K562 (cell line): ENCODE data around the gene CPT1B. TPM values are rescaled to one million over a fixed set of nuclear protein-coding genes. Genes with fewer than 3 reads are reported as not detected.

ENCODE experiments used
- CAMTA2 ChIP-seq: fragments of 250-450 bp; sonication (Bioruptor Pico); conservative IDR thresholded peaks from 2 replicates; pipeline ENCODE4 v1.5.1; 2022
- CBFA2T2 ChIP-seq: fragments of 450-650 bp; conservative IDR thresholded peaks from 2 replicates; pipeline ENCODE4 v1.6.1; 2017; ENCODE audit warnings: mild to moderate bottlenecking
- DNMT1 ChIP-seq: fragments of 450-650 bp; IDR thresholded peaks from 2 replicates; pipeline ENCODE4 v1.6.1; 2016; ENCODE audit warnings: antibody characterized with exemption, mild to moderate bottlenecking
- EP300 ChIP-seq: IDR thresholded peaks from 2 replicates; pipeline ENCODE4 v1.6.1; 2012; ENCODE audit warnings: low read length, improper control_type of control experiment
- FOXM1 ChIP-seq, 2 experiments: fragments of 450-650 bp in 1 of 2; sonication (generic) in 1 of 2; formaldehyde crosslinking in 1 of 2; IDR thresholded peaks; 2 replicates each; pipeline versions ENCODE4 v1.6.1 to v1.9.0; 2017 to 2022; ENCODE audit warnings: low read depth in 2 of 2, mild to moderate bottlenecking in 2 of 2, missing genetic modification reagents in 1 of 2, moderate library complexity in 1 of 2
- KLF10 ChIP-seq: fragments of 250-450 bp; sonication (Bioruptor Pico); IDR thresholded peaks from 2 replicates; pipeline ENCODE4 v1.6.1; 2021; ENCODE audit warnings: matching md5 sums
- MAX ChIP-seq: sonication (generic); formaldehyde crosslinking; IDR thresholded peaks from 2 replicates; pipeline ENCODE4 v1.9.0; 2022; ENCODE audit warnings: mild to moderate bottlenecking, missing genetic modification reagents
- MBD2 ChIP-seq: sonication (generic); IDR thresholded peaks from 2 replicates; pipeline ENCODE4 v1.6.1; 2016; ENCODE audit warnings: low read depth, borderline replicate concordance
- MTF1 ChIP-seq: fragments of 250-450 bp; sonication (Bioruptor Pico); IDR thresholded peaks from 2 replicates; pipeline ENCODE4 v1.9.0; 2021; ENCODE audit warnings: moderate library complexity, mild to moderate bottlenecking, inconsistent platforms, borderline replicate concordance
- PHTF2 ChIP-seq: fragments of 250-450 bp; sonication (Bioruptor Pico); IDR thresholded peaks from 2 replicates; pipeline ENCODE4 v1.5.0; 2021; ENCODE audit warnings: mild to moderate bottlenecking
- POLR3A ChIP-seq: IDR thresholded peaks from 2 replicates; pipeline ENCODE4 v1.6.1; 2011; ENCODE audit warnings: borderline replicate concordance, mild to moderate bottlenecking, moderate library complexity; ENCODE audit not compliant: insufficient read length, insufficient read depth; ENCODE audit errors: extremely low read depth
- SNIP1 ChIP-seq: fragments of 450-650 bp; IDR thresholded peaks from 2 replicates; pipeline ENCODE4 v1.7.1; 2017; ENCODE audit warnings: low read depth, mild to moderate bottlenecking
- SUPT5H ChIP-seq: fragments of 450-650 bp; IDR thresholded peaks from 2 replicates; pipeline ENCODE4 v1.6.1; 2016
- THRAP3 ChIP-seq: fragments of 450-650 bp; IDR thresholded peaks from 2 replicates; pipeline ENCODE4 v1.6.1; 2016; ENCODE audit warnings: mild to moderate bottlenecking, inconsistent platforms, borderline replicate concordance
- XRCC3 ChIP-seq: fragments of 450-650 bp; IDR thresholded peaks from 2 replicates; pipeline ENCODE4 v1.6.1; 2017; ENCODE audit warnings: mild to moderate bottlenecking, moderate library complexity
- ZFP91 ChIP-seq: sonication (generic); formaldehyde crosslinking; IDR thresholded peaks from 2 replicates; pipeline ENCODE4 v1.8.0; 2022; ENCODE audit warnings: mild to moderate bottlenecking, missing genetic modification reagents
- ZNF41 ChIP-seq: fragments of 250-450 bp; sonication (Bioruptor Pico); conservative IDR thresholded peaks from 2 replicates; pipeline ENCODE4 v1.4.0; 2020; ENCODE audit warnings: mild to moderate bottlenecking
- ZNF696 ChIP-seq: fragments of 250-450 bp; sonication (Bioruptor Pico); conservative IDR thresholded peaks from 2 replicates; pipeline ENCODE4 v1.4.0; 2020; ENCODE audit warnings: mild to moderate bottlenecking, moderate library complexity
- polyA plus RNA-seq, 8 experiments: library from polyadenylated mRNA; depleted of rRNA in 4 of 8; stranded (reverse) in 5 of 8; unstranded in 3 of 8; fragments of >200 nt; fragmentation: Nextera tagmentation in 2 of 8; fragmentation: Illumina TruSeq in 1 of 8; extraction: Ambion mirVana in 2 of 8; extraction: Trizol in 1 of 8; gene quantifications; 2 replicates each; pipeline versions ENCODE4 v1.2.1 to v1.2.3, GENCODE V29; 2011 to 2014; ENCODE audit warnings: inconsistent platforms in 1 of 8, missing spikeins in 1 of 8
- total RNA-seq, 7 experiments: library from RNA; depleted of rRNA in 6 of 7; stranded (reverse); fragments of >200 nt in 6 of 7; fragmentation: Illumina TruSeq in 2 of 7; extraction: Trizol in 2 of 7; gene quantifications; 2 replicates each; pipeline versions ENCODE4 v1.2.1 to v1.2.3, GENCODE V29; 2011 to 2021; ENCODE audit warnings: low replicate concordance in 1 of 7
- TF ChIP-seq, protein P1 (sequence below): fragments of 250-450 bp; sonication (Bioruptor Pico); IDR thresholded peaks from 2 replicates; pipeline ENCODE4 v1.4.0; 2020; ENCODE audit warnings: mild to moderate bottlenecking, moderate library complexity
- TF ChIP-seq, protein P2 (sequence below): fragments of 450-650 bp; IDR thresholded peaks from one replicate; pipeline ENCODE4 v1.6.1; 2018; ENCODE audit warnings: mild to moderate bottlenecking, moderate library complexity; ENCODE audit not compliant: partially characterized antibody
- TF ChIP-seq, protein P3 (sequence below): fragments of 250-450 bp; sonication (Bioruptor Pico); IDR thresholded peaks from 2 replicates; pipeline ENCODE4 v1.5.0; 2021

CPT1B gene
- total and polyA plus RNA-seq, 9 of the 15 experiments (the other 6 are each of a cell fraction or from before 2014, with no cell fraction given) = 0.35 to 6.1 (median 2.6) TPM

GRCh38 chr22:50582493-50583293 is 4.5 kb upstream of the CPT1B start, which contains the start of gene CHKB (continued):
- TF ChIP-seq THRAP3 (no peak), ZNF41 (no peak), MBD2 (0 out of 2 replicates have a peak, but pooled peaks have one; percentile 27), XRCC3 (no peak), ZFP91 (CRISPR knock-in tag) (no peak), SNIP1 (no peak), CBFA2T2 (no peak), ZNF696 (CRISPR knock-in tag) (no peak), DNMT1 (no peak), EP300 (no peak), POLR3A (no peak), MAX (CRISPR knock-in tag) (peak; percentile 70), PHTF2 (CRISPR knock-in tag) (no peak), KLF10 (no peak), CAMTA2 (CRISPR knock-in tag) (no peak), MTF1 (CRISPR knock-in tag) (no peak), FOXM1 (IDR thresholded peaks at IDR 0.05; ENCODE audit: low read depth) (no peak), FOXM1 (CRISPR knock-in tag; IDR thresholded peaks at IDR 0.05; ENCODE audit: low read depth) (no peak), SUPT5H (peak; percentile 77)
- TF ChIP-seq, protein P1, sequence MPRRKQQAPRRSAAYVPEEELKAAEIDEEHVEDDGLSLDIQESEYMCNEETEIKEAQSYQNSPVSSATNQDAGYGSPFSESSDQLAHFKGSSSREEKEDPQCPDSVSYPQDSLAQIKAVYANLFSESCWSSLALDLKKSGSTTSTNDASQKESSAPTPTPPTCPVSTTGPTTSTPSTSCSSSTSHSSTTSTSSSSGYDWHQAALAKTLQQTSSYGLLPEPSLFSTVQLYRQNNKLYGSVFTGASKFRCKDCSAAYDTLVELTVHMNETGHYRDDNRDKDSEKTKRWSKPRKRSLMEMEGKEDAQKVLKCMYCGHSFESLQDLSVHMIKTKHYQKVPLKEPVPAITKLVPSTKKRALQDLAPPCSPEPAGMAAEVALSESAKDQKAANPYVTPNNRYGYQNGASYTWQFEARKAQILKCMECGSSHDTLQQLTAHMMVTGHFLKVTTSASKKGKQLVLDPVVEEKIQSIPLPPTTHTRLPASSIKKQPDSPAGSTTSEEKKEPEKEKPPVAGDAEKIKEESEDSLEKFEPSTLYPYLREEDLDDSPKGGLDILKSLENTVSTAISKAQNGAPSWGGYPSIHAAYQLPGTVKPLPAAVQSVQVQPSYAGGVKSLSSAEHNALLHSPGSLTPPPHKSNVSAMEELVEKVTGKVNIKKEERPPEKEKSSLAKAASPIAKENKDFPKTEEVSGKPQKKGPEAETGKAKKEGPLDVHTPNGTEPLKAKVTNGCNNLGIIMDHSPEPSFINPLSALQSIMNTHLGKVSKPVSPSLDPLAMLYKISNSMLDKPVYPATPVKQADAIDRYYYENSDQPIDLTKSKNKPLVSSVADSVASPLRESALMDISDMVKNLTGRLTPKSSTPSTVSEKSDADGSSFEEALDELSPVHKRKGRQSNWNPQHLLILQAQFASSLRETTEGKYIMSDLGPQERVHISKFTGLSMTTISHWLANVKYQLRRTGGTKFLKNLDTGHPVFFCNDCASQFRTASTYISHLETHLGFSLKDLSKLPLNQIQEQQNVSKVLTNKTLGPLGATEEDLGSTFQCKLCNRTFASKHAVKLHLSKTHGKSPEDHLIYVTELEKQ = no peak
- TF ChIP-seq, protein P2, sequence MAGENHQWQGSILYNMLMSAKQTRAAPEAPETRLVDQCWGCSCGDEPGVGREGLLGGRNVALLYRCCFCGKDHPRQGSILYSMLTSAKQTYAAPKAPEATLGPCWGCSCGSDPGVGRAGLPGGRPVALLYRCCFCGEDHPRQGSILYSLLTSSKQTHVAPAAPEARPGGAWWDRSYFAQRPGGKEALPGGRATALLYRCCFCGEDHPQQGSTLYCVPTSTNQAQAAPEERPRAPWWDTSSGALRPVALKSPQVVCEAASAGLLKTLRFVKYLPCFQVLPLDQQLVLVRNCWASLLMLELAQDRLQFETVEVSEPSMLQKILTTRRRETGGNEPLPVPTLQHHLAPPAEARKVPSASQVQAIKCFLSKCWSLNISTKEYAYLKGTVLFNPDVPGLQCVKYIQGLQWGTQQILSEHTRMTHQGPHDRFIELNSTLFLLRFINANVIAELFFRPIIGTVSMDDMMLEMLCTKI = no peak
- TF ChIP-seq, protein P3, sequence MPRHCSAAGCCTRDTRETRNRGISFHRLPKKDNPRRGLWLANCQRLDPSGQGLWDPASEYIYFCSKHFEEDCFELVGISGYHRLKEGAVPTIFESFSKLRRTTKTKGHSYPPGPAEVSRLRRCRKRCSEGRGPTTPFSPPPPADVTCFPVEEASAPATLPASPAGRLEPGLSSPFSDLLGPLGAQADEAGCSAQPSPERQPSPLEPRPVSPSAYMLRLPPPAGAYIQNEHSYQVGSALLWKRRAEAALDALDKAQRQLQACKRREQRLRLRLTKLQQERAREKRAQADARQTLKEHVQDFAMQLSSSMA (CRISPR knock-in tag) = no peak
